Measurements from ENCODE around the gene DCP2.

- TF ChIP-seq, protein P1, sequence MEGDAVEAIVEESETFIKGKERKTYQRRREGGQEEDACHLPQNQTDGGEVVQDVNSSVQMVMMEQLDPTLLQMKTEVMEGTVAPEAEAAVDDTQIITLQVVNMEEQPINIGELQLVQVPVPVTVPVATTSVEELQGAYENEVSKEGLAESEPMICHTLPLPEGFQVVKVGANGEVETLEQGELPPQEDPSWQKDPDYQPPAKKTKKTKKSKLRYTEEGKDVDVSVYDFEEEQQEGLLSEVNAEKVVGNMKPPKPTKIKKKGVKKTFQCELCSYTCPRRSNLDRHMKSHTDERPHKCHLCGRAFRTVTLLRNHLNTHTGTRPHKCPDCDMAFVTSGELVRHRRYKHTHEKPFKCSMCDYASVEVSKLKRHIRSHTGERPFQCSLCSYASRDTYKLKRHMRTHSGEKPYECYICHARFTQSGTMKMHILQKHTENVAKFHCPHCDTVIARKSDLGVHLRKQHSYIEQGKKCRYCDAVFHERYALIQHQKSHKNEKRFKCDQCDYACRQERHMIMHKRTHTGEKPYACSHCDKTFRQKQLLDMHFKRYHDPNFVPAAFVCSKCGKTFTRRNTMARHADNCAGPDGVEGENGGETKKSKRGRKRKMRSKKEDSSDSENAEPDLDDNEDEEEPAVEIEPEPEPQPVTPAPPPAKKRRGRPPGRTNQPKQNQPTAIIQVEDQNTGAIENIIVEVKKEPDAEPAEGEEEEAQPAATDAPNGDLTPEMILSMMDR (IDR thresholded peaks at IDR 0.05; ENCODE audit: borderline replicate concordance, extremely low read depth, low read length, poor library complexity, severe bottlenecking) = no peak
- TF ChIP-seq EZH2 (IDR thresholded peaks at IDR 0.05; ENCODE audit: borderline replicate concordance, low read depth, low read length, severe bottlenecking) = no peak
These were observed 53.0 kb downstream of the DCP2 start for GRCh38 chr5:113029614-113030013.

Measured in DND-41 (cell line).